ENCODE results near the gene ARHGEF16.

Gene ARHGEF16

DNA sequence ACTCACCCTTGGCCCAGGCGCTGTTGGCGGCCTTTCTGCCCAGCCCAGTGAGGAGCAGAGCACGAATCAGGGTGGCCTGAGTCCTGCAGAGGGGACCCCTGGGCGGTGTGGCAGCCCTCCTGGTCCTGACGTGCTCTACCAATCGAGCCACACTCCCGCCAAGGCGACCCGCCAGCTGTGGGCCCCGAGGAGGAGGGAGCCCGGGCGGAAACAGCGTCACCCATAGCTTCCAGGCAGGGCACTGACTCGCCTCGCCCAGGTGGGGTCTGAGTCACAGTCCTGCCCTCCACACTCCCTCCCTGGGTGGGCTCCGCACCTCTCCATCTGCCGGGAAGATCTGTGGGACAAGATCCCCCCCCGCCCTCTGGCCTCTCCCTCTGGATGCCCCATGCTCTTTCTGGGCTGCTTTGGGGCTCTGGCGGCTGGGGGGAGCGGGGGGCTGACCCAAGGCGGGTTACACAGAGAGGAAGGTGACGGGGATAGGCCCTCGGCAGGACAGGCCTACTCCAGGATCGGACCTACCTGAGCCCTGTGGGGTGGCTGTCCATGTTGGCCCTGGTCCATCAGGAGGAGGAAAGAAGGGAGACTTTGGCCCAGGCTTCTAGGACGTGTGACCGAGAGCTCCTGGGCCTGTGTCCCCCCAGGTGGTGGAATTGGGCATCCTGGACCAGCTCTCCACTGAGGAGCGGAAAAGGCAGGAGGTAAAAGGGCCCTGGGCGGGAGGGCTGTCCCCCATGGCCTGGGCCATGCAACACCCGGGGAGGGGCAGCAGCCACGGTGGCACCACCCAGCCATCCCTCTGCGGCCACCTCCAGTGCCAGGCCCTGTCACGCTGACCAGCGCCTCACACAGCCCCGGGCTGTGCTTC is 14.0 kb downstream of the ARHGEF16 start:
- no peak overlapping the region for H3K27ac ChIP-seq (ENCODE audit: low read depth in 2 of 2, low read length in 2 of 2)
- no peak overlapping the region for H3K4me3 ChIP-seq (ENCODE audit: low read length in 2 of 2)
- H3K9ac ChIP-seq (ENCODE audit: low read depth in 1 of 2, low read length in 2 of 2), result no peak overlapping the region
- no peaks in the 10 kb centered on the region for H3K9me3 ChIP-seq (ENCODE audit: control insufficient read depth in 2 of 2, low read length in 2 of 2)
- no peaks in the 10 kb centered on the region for H3K27me3 ChIP-seq (ENCODE audit: control insufficient read depth in 2 of 2, insufficient read depth in 2 of 2, low read length in 2 of 2)
- H3K4me1 ChIP-seq (ENCODE audit: control insufficient read depth in 2 of 2, insufficient read depth in 2 of 2, low read length in 2 of 2), result no peaks in the 10 kb centered on the region
- peaks cover 13 to 28% of the 10 kb centered on the region in 2 donors for H3K36me3 ChIP-seq (ENCODE audit: control insufficient read depth in 2 of 2, insufficient read depth in 2 of 2, low read length in 2 of 2)

DNA sequence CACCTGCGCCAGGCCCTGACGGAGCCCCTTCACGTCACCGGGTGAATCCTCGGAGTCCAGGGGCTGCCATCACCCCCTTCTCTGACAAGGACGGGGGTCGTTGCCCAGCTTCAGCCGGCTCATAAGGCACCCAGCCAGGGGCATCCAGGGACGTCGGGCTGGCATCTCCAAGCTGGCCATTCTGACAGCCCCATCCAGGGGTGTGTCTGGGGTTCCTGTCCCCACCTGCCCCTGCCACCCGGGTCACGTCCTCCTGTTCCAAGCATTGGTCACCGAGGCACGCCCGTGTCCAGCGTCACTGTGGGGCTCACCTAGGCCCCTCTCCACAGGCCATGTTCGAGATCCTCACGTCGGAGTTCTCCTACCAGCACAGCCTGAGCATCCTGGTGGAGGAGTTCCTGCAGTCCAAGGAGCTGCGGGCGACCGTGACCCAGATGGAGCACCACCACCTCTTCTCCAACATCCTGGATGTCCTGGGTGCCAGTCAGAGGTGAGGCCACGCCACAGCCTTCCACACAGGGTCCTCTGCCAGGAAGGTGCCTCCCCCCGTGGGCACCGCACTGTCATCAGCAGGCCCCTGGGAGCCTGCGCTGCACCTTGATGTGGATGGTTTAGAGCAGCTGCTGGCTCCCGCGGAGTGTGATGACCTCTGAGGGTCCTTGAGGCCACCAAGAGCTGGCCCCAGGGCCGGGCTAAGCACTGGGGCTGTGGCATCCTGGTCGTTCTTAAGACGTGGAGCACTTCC is 14.8 kb downstream of the ARHGEF16 start:
- H3K27ac ChIP-seq (ENCODE audit: low read depth in 2 of 2, low read length in 2 of 2), result no peak overlapping the region
- no peaks in the 10 kb centered on the region for H3K4me1 ChIP-seq (ENCODE audit: control insufficient read depth in 2 of 2, insufficient read depth in 2 of 2, low read length in 2 of 2)
- H3K27me3 ChIP-seq (ENCODE audit: control insufficient read depth in 2 of 2, insufficient read depth in 2 of 2, low read length in 2 of 2), result no peaks in the 10 kb centered on the region
- no peaks in the 10 kb centered on the region for H3K9me3 ChIP-seq (ENCODE audit: control insufficient read depth in 2 of 2, low read length in 2 of 2)
- peaks cover 19 to 32% of the 10 kb centered on the region in 2 donors for H3K36me3 ChIP-seq (ENCODE audit: control insufficient read depth in 2 of 2, insufficient read depth in 2 of 2, low read length in 2 of 2)
- no peak overlapping the region for H3K4me3 ChIP-seq (ENCODE audit: low read length in 2 of 2)
- H3K9ac ChIP-seq (ENCODE audit: low read depth in 1 of 2, low read length in 2 of 2), result no peak overlapping the region

DNA sequence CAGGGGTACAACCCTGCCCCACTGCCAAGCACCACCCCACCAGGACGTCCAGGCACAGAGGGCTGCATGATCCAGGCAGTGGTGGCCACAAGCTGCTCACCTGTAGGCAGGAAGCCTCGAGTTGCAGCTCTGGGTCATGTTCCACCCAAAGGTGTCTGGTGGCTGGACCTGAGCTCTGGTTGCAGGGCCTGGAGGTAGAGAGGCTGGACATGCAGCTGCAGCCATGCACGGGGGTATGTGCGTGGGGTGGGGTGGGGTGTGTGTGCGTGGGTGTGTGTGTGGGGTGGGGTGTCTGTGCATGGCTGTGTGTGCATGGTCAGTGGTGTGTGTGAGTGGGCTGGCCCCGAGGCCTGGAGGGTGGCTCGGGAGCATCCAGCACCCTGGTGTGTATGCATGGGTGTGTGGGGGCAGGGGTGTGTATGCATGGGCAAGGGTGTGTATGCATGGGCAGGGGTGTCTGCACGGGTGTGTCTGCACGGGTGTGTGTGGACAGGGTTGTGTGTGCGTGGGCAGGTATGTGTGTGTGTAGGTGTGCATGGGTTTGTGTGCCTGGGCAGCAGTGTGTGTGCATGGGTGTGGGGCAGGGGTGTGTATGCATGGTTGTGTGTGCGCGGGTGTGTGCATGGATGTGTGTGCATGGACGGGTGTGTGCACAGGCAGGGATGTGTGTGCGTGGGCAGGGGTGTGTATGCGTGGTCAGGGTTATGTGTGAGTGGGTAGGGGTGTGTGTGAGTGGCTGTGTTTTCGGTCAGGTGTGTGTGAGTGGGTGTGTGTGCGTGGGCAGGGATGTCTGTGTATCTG is 15.6 kb downstream of the ARHGEF16 start:
- H3K4me3 ChIP-seq (ENCODE audit: low read length in 2 of 2), result no peak overlapping the region
- H3K36me3 ChIP-seq (ENCODE audit: control insufficient read depth in 2 of 2, insufficient read depth in 2 of 2, low read length in 2 of 2), result peaks cover 18 to 31% of the 10 kb centered on the region in 2 donors
- no peak overlapping the region for H3K9ac ChIP-seq (ENCODE audit: low read depth in 1 of 2, low read length in 2 of 2)
- no peaks in the 10 kb centered on the region for H3K27me3 ChIP-seq (ENCODE audit: control insufficient read depth in 2 of 2, insufficient read depth in 2 of 2, low read length in 2 of 2)
- H3K27ac ChIP-seq (ENCODE audit: low read depth in 2 of 2, low read length in 2 of 2), result no peak overlapping the region
- no peaks in the 10 kb centered on the region for H3K9me3 ChIP-seq (ENCODE audit: control insufficient read depth in 2 of 2, low read length in 2 of 2)
- H3K4me1 ChIP-seq (ENCODE audit: control insufficient read depth in 2 of 2, insufficient read depth in 2 of 2, low read length in 2 of 2), result no peaks in the 10 kb centered on the region

DNA sequence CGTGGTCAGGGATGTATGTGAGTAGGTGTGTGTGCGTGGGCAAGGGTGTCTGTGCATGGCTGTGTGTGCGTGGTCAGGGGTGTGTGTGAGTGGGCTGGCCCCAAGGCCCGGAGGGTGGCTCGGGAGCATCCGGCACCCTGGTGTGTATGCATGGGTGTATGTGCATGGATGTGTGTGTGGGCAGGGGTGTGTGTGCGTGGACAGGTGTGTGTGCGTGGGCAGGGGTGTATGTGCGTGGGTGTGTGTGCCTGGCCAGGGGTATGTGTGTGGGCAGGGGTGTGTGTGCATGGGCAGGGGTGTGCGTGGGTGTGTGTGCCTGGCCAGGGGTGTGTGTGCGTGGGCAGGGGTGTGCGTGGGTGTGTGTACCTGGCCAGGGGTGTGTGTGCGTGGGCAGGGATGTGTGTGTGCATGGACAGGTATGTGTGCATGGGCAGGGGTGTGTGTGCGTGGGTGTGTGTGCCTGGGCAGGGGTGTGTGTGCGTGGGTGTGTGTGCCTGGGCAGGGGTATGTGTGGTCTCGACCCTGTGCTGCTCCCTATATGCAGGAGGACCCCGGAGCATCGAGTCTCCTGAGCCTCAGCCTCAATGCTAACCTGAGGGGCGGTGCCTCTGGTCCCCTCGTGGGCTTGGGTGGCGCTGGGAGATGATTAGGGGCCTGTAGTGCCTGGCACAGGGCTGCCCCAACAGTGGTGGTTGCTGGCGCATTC is 16.3 kb downstream of the ARHGEF16 start:
- Histone ChIP-seq H3K9me3 (ENCODE audit: control insufficient read depth in 2 of 2, low read length in 2 of 2) (no peaks in the 10 kb centered on the region), H3K4me3 (ENCODE audit: low read length in 2 of 2) (no peak overlapping the region), H3K4me1 (ENCODE audit: control insufficient read depth in 2 of 2, insufficient read depth in 2 of 2, low read length in 2 of 2) (no peaks in the 10 kb centered on the region), H3K9ac (ENCODE audit: low read depth in 1 of 2, low read length in 2 of 2) (no peak overlapping the region), H3K36me3 (ENCODE audit: control insufficient read depth in 2 of 2, insufficient read depth in 2 of 2, low read length in 2 of 2) (peaks cover 19 to 30% of the 10 kb centered on the region in 2 donors), H3K27me3 (ENCODE audit: control insufficient read depth in 2 of 2, insufficient read depth in 2 of 2, low read length in 2 of 2) (no peaks in the 10 kb centered on the region), H3K27ac (ENCODE audit: low read depth in 2 of 2, low read length in 2 of 2) (no peak overlapping the region)

DNA sequence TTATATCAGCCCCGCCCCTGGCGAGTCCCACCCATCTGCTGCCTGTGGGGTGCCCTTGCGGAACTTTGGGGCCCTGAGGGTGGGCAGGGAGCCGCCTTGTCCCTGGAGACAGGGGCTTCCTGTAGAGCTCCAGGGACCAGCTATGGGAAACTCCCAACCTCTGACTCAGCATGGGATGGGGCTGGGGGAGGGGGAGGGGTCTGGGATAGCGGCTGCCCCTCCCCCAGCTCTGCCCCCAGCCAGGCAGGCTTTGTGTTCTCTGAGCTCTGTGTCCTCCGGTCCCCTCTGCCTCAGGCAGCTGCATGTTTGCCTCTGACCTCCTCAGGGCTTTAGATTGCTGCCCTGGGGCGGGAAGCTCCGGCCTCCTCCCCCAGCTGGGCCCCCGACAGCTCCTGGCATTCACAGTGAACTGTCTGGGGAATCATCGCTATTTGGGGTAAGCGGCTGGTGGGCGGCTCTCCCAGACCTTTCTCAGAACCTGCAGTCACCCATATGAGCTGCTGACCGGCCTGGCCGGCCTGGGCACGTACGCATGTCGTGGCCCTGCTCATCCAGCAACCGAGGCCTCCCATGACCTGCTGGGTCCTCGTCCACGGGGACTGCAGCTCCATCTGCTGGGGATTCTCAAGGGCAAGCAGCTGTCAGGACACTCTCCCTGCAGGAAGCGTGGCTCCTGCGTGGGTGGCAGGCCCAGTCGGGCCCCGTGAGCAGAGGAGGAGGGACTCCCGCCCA is 17.1 kb downstream of the ARHGEF16 start:
- H3K27me3 ChIP-seq (ENCODE audit: control insufficient read depth in 2 of 2, insufficient read depth in 2 of 2, low read length in 2 of 2), result no peaks in the 10 kb centered on the region
- no peaks in the 10 kb centered on the region for H3K4me1 ChIP-seq (ENCODE audit: control insufficient read depth in 2 of 2, insufficient read depth in 2 of 2, low read length in 2 of 2)
- no peak overlapping the region for H3K4me3 ChIP-seq (ENCODE audit: low read length in 2 of 2)
- no peak overlapping the region for H3K9ac ChIP-seq (ENCODE audit: low read depth in 1 of 2, low read length in 2 of 2)
- H3K36me3 ChIP-seq (ENCODE audit: control insufficient read depth in 2 of 2, insufficient read depth in 2 of 2, low read length in 2 of 2), result peaks cover 23 to 32% of the 10 kb centered on the region in 2 donors
- no peaks in the 10 kb centered on the region for H3K9me3 ChIP-seq (ENCODE audit: control insufficient read depth in 2 of 2, low read length in 2 of 2)
- H3K27ac ChIP-seq (ENCODE audit: low read depth in 2 of 2, low read length in 2 of 2), result no peak overlapping the region

DNA sequence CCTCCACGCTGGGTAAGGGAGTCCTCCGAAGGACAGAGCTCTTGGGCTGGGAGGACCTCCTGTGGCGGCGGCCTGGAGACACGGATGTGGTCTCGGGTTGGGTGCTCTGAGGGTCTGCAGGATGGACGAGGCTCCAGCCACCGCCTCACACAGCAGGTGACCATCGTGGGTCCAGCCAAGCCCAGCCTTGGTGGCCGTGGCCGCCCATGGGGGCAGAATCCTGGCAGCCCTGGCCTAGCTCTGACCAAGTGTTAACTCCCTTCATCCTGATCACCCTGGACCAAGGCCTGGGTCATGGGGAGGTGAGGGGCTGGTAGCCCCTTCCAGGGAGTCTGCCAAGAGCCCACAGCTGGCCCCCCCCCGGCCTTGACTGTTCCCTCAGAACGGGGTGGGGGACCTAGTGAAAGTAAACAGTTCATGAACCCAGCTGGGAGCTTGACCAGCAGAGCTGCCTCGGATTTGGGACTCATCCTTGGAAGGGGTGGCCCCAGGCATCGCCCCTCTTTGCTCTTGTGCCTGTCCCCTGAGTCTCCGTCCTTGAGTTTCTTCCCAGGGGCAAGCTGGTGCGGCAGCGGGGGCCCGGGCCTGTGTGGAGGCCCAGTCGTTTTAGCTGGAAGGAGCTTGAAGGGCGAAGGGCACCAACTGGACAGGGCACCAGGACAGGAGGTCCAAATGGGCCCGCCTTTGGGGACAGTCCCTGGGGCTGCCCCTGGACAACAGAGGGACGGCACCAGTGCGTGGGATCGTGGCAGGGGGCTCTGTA is 17.8 kb downstream of the ARHGEF16 start:
- no peak overlapping the region for H3K9ac ChIP-seq (ENCODE audit: low read depth in 1 of 2, low read length in 2 of 2)
- no peak overlapping the region for H3K27ac ChIP-seq (ENCODE audit: low read depth in 2 of 2, low read length in 2 of 2)
- no peaks in the 10 kb centered on the region for H3K27me3 ChIP-seq (ENCODE audit: control insufficient read depth in 2 of 2, insufficient read depth in 2 of 2, low read length in 2 of 2)

DNA sequence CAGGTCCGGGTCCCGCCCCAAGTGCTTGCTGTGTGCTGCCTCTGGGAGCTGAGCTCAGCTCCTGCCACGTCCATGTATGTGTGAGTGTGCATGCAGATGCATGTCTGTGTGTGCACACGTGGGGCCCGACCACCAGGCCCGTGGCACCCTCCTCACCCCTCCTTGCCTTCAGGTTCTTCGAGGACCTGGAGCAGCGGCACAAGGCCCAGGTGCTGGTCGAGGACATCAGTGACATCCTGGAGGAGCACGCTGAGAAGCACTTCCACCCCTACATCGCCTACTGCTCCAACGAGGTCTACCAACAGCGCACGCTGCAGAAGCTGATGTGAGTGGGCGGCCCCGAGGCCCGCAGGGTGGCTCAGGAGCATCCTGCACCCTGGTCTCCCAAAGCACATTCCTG is 18.4 kb downstream of the ARHGEF16 start:
- H3K9ac ChIP-seq (ENCODE audit: low read depth in 1 of 2, low read length in 2 of 2), result no peak overlapping the region
- no peaks in the 10 kb centered on the region for H3K27me3 ChIP-seq (ENCODE audit: control insufficient read depth in 2 of 2, insufficient read depth in 2 of 2, low read length in 2 of 2)
- no peaks in the 10 kb centered on the region for H3K9me3 ChIP-seq (ENCODE audit: control insufficient read depth in 2 of 2, low read length in 2 of 2)
- no peak overlapping the region for H3K27ac ChIP-seq (ENCODE audit: low read depth in 2 of 2, low read length in 2 of 2)
- no peak overlapping the region for H3K4me3 ChIP-seq (ENCODE audit: low read length in 2 of 2)
- no peaks in the 10 kb centered on the region for H3K4me1 ChIP-seq (ENCODE audit: control insufficient read depth in 2 of 2, insufficient read depth in 2 of 2, low read length in 2 of 2)
- peaks cover 22 to 32% of the 10 kb centered on the region in 2 donors for H3K36me3 ChIP-seq (ENCODE audit: control insufficient read depth in 2 of 2, insufficient read depth in 2 of 2, low read length in 2 of 2)

More for the DNA sequence above, 17.8 kb downstream of the ARHGEF16 start:
- Histone ChIP-seq H3K36me3 (ENCODE audit: control insufficient read depth in 2 of 2, insufficient read depth in 2 of 2, low read length in 2 of 2) (peaks cover 20 to 32% of the 10 kb centered on the region in 2 donors), H3K4me3 (ENCODE audit: low read length in 2 of 2) (no peak overlapping the region), H3K9me3 (ENCODE audit: control insufficient read depth in 2 of 2, low read length in 2 of 2) (no peaks in the 10 kb centered on the region), H3K4me1 (ENCODE audit: control insufficient read depth in 2 of 2, insufficient read depth in 2 of 2, low read length in 2 of 2) (no peaks in the 10 kb centered on the region)

DNA sequence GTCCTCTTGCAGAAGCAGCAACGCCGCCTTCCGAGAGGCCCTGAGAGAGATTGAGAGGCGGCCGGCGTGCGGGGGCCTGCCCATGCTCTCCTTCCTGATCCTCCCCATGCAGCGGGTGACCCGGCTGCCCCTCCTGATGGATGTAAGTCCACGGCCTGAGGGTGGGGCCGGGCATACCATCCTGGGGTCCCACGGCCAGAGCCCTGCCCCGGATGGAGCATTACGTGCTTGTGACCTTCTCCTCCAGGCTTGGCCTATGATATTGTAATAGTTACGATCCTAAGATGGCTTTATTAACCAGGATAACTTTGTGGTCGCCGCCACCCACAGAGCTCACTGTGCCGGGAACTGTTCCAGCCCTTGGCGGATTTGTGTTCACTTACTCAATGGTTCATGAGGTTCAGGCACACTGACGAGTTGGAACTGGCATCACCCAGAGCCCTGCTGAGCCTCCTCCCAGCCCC is 18.9 kb downstream of the ARHGEF16 start:
- H3K9me3 ChIP-seq (ENCODE audit: control insufficient read depth in 2 of 2, low read length in 2 of 2), result no peaks in the 10 kb centered on the region
- no peak overlapping the region for H3K4me3 ChIP-seq (ENCODE audit: low read length in 2 of 2)
- H3K9ac ChIP-seq (ENCODE audit: low read depth in 1 of 2, low read length in 2 of 2), result no peak overlapping the region
- H3K4me1 ChIP-seq (ENCODE audit: control insufficient read depth in 2 of 2, insufficient read depth in 2 of 2, low read length in 2 of 2), result no peaks in the 10 kb centered on the region
- no peak overlapping the region for H3K27ac ChIP-seq (ENCODE audit: low read depth in 2 of 2, low read length in 2 of 2)
- no peaks in the 10 kb centered on the region for H3K27me3 ChIP-seq (ENCODE audit: control insufficient read depth in 2 of 2, insufficient read depth in 2 of 2, low read length in 2 of 2)
- H3K36me3 ChIP-seq (ENCODE audit: control insufficient read depth in 2 of 2, insufficient read depth in 2 of 2, low read length in 2 of 2), result peaks cover 22 to 32% of the 10 kb centered on the region in 2 donors

All from mucosa of rectum (tissue), 2 donors.